Coronary artery (tissue), 2 donors: ENCODE measurements around the gene ABCA10.
A peak's percentile ranks its signal among the peaks of the same experiment; 100 is the strongest.

Source experiments
- DNase-seq: peaks from one replicate; pipeline ENCODE4 v3.0.0-alpha.2; 2017; ENCODE audit warnings: low spot score
- H3K27ac ChIP-seq, 2 donors: fragments of 200-600 bp; sonication (generic); one replicate each; pipeline ENCODE4 v1.5.1; 2016 to 2019
- H3K4me3 ChIP-seq: fragments of 200-600 bp; sonication (generic); 2 replicates; pipeline ENCODE4 v1.5.1; 2016; ENCODE audit warnings: mild to moderate bottlenecking, moderate library complexity
- CTCF ChIP-seq: fragments of 200-600 bp; sonication (generic); IDR thresholded peaks from one replicate; pipeline ENCODE4 v1.5.1; 2019; ENCODE audit warnings: antibody characterized with exemption

ABCA10 gene

GRCh38 chr17:69188064-69188463 lies 40.6 kb downstream of the ABCA10 start:
- Histone ChIP-seq H3K27ac (no peak overlapping the region), H3K4me3 (no peak overlapping the region)
- DNase-seq, result no peak
- TF ChIP-seq CTCF, result no peak

GRCh38 chr17:69187294-69187693 lies 41.3 kb downstream of the ABCA10 start:
- no peak overlapping the region for H3K4me3 ChIP-seq
- TF ChIP-seq CTCF, result no peak
- H3K27ac ChIP-seq, result no peak overlapping the region
- no peak for DNase-seq

DNA sequence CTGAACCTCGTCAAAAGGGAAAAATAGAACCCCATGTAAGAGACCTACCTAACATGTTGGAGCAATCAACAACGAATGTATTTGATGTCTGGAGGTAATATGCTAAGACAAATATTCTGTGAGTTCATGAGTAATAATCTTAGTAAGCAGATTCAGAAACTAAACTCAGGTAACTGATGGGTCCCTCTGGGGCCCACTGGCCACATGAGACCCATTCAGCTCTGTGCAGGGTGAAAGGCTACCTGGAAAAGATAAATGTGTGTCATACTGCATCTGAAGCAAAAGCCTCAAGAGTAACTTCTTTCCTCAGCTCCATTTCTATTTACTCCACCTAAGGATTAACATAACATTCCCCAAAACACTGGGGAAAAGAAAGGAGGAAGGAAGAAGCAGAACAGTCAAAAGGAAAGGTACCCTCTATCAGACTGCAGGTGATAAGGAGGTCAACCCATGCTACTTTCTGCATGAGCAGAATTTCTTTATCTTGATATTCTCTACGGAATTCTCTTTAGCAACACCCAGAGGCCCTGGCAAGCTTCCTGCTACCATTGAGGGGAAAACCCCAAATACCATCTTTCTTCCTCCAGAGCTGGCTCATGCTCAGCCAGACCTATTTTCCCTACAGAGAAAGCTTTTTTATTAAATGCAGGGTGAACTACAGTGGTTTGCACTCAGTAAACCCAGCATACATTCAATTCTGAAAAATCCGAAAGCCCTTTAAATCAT lies 49.2 kb downstream of the ABCA10 start:
- no peak overlapping the region for H3K27ac ChIP-seq
- H3K4me3 ChIP-seq, result no peak overlapping the region
- no peak for TF ChIP-seq CTCF
- no peak for DNase-seq

GRCh38 chr17:69176457-69176795 lies 52.2 kb downstream of the ABCA10 start:
- no peak for TF ChIP-seq CTCF
- Histone ChIP-seq H3K27ac (no peak overlapping the region), H3K4me3 (no peak overlapping the region)
- DNase-seq, result no peak

GRCh38 chr17:69175625-69176456 lies 52.8 kb downstream of the ABCA10 start:
- peak overlapping the region in 1 of 2 donors; percentile 36 for H3K27ac ChIP-seq
- no peak for DNase-seq
- H3K4me3 ChIP-seq, result no peak overlapping the region

DNA sequence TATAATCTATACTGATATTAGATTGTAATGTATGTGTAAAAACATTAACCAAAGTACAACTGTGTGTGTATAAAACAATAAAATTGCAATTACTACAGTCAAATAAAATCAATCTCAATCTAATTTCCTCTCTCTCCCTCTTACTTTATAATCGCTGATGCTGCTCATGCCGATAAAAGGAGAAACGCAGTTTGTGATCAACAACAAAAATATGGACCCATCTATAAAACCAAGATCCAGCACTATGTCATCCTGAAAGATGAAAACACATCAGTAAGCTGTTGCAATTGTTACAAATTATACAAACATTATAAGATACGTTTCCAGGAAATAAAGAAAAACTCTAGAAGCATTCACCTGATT lies 53.4 kb downstream of the ABCA10 start:
- H3K4me3 ChIP-seq, result no peak overlapping the region

More at GRCh38 chr17:69175625-69176456, 52.8 kb downstream of the ABCA10 start:
- no peak for TF ChIP-seq CTCF

More for the DNA sequence above, 53.4 kb downstream of the ABCA10 start:
- TF ChIP-seq CTCF, result no peak
- DNase-seq, result no peak
- no peak overlapping the region for H3K27ac ChIP-seq
